Stimulated activated effector memory CD8-positive, alpha-beta T cell treated with anti-CD3 and anti-CD28 coated beads, Interleukin-12 subunit alpha, Interleukin-12 subunit beta, amount 100 ng/mL, for 72 hours (primary cell): ENCODE data around the gene FNBP1L.

Experiments
- ATAC-seq: fragments of 150-1000 bp; cut with Tn5 transposase; 2 replicates; pipeline ENCODE4 v1.10.0; 2021
- DNase-seq, 2 donors: peaks; one replicate each; pipeline ENCODE4 v3.0.0; 2021 to 2022; ENCODE audit warnings: low spot score in 2 of 2
- H3K27ac Mint-ChIP-seq: one replicate; pipeline ENCODE4 v1.8.0; 2022; ENCODE audit warnings: mild to moderate bottlenecking, mixed read lengths
- H3K36me3 Mint-ChIP-seq: one replicate; pipeline ENCODE4 v1.8.0; 2022; ENCODE audit warnings: mild to moderate bottlenecking, mixed read lengths
- H3K4me1 Mint-ChIP-seq: one replicate; pipeline ENCODE4 v1.8.0; 2022; ENCODE audit warnings: mixed read lengths
- H3K4me3 Mint-ChIP-seq: one replicate; pipeline ENCODE4 v1.8.0; 2022; ENCODE audit warnings: mild to moderate bottlenecking, mixed read lengths
- H3K9me3 Mint-ChIP-seq: one replicate; pipeline ENCODE4 v1.8.0; 2022; ENCODE audit warnings: mixed read lengths

Gene FNBP1L

DNA sequence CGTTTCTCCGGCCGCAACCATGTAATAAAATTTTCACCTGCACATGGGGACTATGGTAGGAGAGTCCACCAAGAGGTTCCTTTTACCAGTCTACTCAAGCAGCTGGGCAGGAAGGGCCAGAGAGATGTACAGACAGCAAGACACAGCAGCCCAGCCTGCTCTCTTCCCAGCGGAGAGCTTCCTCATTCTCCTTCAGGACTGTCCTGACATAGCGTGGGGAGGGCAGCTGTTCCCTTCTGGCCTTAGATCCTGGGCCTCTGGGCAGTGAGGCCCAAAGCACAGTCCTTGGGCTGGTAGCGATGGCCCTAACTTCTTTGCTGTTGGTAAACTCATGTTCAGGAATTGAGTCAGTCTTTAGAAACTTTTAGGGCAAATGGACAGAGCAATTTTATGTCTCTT lies 144.6 kb downstream of the FNBP1L start:
- no peak overlapping the region for H3K4me3 Mint-ChIP-seq
- no peaks in the 10 kb centered on the region for H3K36me3 Mint-ChIP-seq
- H3K27ac Mint-ChIP-seq, result no peak overlapping the region
- H3K4me1 Mint-ChIP-seq, result peaks cover 30% of the 10 kb centered on the region
- ATAC-seq (no peak), DNase-seq (no peak)
- no peaks in the 10 kb centered on the region for H3K9me3 Mint-ChIP-seq

DNA sequence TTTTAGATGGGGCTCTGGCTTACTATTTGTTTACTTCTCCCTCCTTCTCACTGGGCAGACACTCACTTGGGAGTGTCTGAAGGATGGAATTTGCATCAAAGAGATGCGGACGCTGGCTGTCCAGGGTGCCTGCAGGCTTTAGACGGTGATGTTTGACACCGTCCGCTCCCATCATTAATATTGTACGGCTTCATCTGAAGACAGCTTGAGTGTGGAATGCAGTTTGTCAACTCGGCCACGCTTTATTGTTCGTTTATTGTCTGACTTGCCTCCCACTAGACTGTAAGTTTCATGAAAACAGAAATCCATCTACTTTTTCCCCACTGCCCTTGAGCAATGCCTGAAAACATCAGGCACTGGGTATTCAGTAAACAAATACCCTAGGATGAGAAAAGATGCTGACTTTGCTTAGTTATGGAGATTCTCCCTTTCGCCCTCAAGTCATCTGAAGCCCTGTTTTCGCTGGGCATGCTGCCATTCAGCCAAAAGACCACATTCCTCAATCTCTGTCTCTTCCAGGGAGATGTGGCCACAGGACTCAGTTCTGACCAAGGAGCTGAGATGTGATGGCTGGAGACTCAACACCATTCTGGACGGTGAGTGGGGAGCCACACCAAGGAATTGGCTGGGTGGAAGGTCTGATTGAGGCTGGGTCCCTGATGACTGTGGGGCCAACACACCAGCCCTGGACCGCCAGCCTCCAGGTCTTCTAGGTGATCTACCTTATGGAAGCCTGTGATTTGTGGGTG lies 146.1 kb downstream of the FNBP1L start:
- peaks cover 18% of the 10 kb centered on the region for H3K4me1 Mint-ChIP-seq
- H3K4me3 Mint-ChIP-seq, result no peak overlapping the region
- H3K36me3 Mint-ChIP-seq, result no peaks in the 10 kb centered on the region
- H3K27ac Mint-ChIP-seq, result no peak overlapping the region
- H3K9me3 Mint-ChIP-seq, result no peaks in the 10 kb centered on the region
- no peak for DNase-seq
- ATAC-seq, result no peak

DNA sequence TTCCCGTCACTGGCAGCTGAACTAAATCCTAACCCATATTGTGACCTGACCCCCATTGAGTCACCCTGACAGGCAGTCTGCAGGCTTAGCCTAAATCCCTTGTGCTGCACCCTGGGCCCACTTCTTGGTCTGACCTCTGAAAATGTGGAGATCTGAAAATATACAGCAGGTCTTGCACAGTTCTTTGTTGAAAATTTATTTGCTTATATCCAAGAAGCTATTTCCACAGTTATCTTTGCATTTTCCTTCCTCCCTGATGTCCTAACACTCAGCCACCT lies 146.6 kb downstream of the FNBP1L start:
- DNase-seq (no peak), ATAC-seq (no peak)
- Mint-ChIP-seq H3K36me3 (no peaks in the 10 kb centered on the region), H3K9me3 (no peaks in the 10 kb centered on the region), H3K4me1 (peaks cover 15% of the 10 kb centered on the region), H3K27ac (no peak overlapping the region), H3K4me3 (no peak overlapping the region)

DNA sequence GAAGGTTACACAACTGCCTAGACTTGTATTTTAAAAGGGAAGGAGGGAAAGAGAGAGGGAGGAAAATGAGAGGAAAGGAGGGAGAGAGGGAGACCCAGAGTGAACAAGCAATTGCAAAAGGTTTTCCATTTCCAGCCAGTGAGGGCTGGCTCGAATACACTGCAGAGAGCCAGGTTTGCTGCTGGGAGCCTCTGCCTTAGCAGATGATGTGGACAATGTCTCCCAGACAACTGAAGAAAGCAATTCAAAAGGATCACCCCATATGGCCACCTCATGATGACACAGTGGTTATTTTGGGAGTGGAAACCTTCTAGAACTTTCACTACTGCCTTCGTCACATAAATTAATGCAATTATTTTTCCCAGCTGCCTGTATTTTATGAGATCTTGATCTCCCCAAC lies 147.3 kb downstream of the FNBP1L start:
- peaks cover 12% of the 10 kb centered on the region for H3K4me1 Mint-ChIP-seq
- no peak for DNase-seq

DNA sequence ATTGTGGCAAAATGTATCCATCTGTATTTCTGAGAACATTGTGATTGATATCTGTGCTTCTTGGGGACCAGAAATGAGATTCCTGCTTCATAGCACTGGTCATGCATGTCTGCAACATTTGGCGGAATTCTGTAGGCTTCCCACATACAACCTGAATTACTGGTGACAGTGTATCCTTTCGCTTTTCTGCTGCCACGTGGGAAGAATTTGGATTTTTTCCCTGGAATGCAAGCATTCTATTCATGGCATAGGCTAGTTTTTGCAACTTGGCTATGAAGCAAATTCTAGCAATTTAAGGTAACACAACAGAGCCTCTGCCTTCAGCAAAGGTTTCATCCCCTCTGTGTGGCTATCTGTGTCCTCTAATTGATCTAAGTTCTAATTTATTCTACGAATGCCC lies 147.8 kb downstream of the FNBP1L start:
- H3K4me1 Mint-ChIP-seq, result peaks cover 12% of the 10 kb centered on the region
- ATAC-seq, result no peak

More for the DNA sequence above, 147.3 kb downstream of the FNBP1L start:
- ATAC-seq, result no peak
- Mint-ChIP-seq H3K4me3 (no peak overlapping the region), H3K9me3 (no peaks in the 10 kb centered on the region), H3K36me3 (no peaks in the 10 kb centered on the region), H3K27ac (no peak overlapping the region)

DNA sequence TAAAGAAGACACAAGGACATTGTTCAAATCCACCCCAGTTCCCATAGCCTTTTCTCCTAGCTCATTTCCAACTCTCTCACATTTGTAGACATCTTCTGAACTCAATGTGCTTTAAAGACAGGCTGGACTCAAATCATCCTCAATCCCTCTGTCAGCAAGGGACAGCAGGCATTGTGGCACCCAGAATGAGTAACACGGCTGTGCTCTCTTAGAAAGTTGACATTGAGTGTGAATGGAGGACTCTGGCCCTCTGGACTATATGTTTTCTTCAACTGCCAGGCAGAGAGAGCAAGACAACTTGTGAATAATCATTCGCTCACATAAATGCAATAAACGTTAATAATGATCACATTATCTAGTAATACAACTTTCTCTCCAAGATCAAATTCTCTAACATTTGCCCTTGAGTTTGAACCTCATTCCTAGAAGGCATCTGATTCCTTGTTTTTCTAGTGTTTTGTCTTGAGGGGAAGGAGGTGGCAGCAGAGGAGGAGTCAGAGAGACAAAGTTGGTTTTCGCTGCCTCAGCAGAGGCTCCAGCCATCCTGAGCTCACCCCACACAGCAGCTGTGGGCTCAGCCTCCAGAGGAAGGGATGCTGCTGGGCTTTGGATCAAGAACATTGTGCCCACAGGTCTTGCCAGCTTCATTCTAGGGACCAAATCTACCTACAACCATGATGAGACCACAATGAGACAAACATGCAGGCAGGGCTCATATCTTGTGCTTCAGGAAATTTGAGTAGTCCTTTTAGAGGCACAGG lies 148.6 kb downstream of the FNBP1L start:
- H3K9me3 Mint-ChIP-seq, result no peaks in the 10 kb centered on the region
- H3K4me1 Mint-ChIP-seq, result peaks cover 10% of the 10 kb centered on the region
- no peak overlapping the region for H3K4me3 Mint-ChIP-seq
- H3K36me3 Mint-ChIP-seq, result no peaks in the 10 kb centered on the region
- no peak overlapping the region for H3K27ac Mint-ChIP-seq
- ATAC-seq (no peak), DNase-seq (no peak)

More for the DNA sequence above, 147.8 kb downstream of the FNBP1L start:
- H3K4me3 Mint-ChIP-seq, result no peak overlapping the region
- H3K27ac Mint-ChIP-seq, result no peak overlapping the region
- DNase-seq, result no peak
- no peaks in the 10 kb centered on the region for H3K36me3 Mint-ChIP-seq
- H3K9me3 Mint-ChIP-seq, result no peaks in the 10 kb centered on the region

DNA sequence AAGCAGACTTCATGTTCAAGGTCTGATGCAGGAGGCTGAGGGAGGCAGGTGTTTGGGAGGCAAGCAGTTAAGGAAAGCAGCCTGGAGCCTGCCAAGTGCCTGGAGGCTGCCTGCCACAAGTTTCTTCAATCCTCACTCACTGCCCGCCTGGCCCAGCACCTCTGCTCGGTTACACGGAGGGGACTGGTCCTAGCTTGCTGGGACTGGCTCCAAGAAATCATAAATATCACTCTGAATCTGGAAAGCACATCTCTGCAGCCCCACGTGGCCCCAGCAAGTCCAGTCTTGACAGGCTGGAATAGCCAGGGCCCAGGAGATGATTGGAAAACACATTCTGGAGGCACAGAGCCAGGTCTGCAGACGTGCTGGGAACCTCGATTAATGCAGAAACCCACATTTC lies 149.8 kb downstream of the FNBP1L start:
- DNase-seq (no peak), ATAC-seq (no peak)
- H3K4me3 Mint-ChIP-seq, result no peak overlapping the region
- H3K4me1 Mint-ChIP-seq, result no peaks in the 10 kb centered on the region
- H3K27ac Mint-ChIP-seq, result no peak overlapping the region
- no peaks in the 10 kb centered on the region for H3K36me3 Mint-ChIP-seq
- no peaks in the 10 kb centered on the region for H3K9me3 Mint-ChIP-seq

DNA sequence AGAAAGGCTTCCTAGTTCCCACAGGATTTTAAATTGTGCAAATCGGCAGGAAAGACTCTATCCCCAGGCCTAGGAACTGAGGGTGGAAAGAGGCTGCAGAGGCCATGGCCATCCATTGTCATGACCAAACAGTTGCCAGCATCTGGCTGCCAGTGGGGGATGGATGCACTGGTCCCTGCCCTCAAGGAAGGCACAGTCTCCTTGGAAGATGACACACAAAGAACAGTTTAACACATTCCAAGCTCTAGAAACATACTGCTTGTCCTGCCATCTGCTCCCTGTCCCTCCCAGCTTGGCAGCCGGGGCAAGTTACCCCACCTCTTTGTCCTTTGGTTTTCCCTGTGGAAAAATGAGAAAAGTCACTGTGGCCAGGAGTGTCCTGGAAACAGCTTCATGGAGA lies 150.5 kb downstream of the FNBP1L start:
- Mint-ChIP-seq H3K4me3 (no peak overlapping the region), H3K27ac (no peak overlapping the region), H3K36me3 (no peaks in the 10 kb centered on the region), H3K9me3 (no peaks in the 10 kb centered on the region), H3K4me1 (no peaks in the 10 kb centered on the region)
- DNase-seq, result no peak
- no peak for ATAC-seq

DNA sequence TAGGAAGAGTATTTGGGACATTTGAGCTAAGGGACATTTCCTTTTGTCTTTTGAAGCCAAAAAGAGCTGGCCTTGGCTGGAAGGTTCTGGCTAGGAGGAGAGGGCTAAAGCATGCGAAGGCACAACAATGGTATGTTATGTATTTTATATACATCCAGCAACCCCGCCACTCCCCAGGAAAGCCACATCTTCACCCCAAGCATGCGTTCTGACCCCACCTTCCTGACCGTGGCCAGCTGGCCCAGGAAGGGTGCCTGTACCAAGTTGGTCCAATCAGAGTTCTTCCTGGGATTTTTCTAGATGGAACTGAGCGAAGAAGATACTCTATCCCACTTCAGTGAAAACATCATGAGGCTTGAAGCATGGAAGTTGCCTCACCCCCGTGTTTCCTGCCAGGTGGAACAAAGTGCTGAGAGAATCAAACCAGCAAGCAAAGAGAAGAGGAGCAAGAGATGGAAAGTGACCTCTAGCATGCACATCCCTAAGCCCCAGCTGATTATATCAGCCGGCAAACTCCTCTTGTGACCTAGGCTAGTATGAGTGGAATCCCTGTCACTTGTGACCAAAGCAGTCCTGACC lies 151.0 kb downstream of the FNBP1L start:
- H3K27ac Mint-ChIP-seq, result no peak overlapping the region
- no peaks in the 10 kb centered on the region for H3K36me3 Mint-ChIP-seq
- no peaks in the 10 kb centered on the region for H3K4me1 Mint-ChIP-seq
- no peak for ATAC-seq
- no peaks in the 10 kb centered on the region for H3K9me3 Mint-ChIP-seq
- no peak overlapping the region for H3K4me3 Mint-ChIP-seq
- DNase-seq, result no peak

DNA sequence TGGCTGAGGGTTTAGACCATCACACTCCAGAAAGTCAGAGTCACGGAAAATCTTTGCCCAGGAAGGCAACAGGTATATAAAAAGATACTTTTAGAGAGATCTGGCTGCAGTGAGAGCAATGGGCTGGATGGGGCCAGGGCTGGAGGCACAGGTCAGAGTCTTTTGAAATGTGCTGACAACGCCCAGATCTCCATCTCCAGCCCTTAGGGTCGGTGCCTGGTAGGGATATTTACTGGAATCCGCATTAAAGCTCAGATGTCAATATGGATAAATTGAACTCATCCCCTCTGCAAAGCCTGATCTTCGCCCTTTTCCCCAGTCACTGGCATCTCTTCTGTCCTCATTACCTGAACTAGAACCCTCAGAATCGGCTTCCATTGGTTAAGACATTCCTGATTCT lies 151.6 kb downstream of the FNBP1L start:
- no peaks in the 10 kb centered on the region for H3K36me3 Mint-ChIP-seq
- no peak overlapping the region for H3K27ac Mint-ChIP-seq
- no peaks in the 10 kb centered on the region for H3K4me1 Mint-ChIP-seq
- DNase-seq (no peak), ATAC-seq (no peak)
- no peak overlapping the region for H3K4me3 Mint-ChIP-seq
- no peaks in the 10 kb centered on the region for H3K9me3 Mint-ChIP-seq

DNA sequence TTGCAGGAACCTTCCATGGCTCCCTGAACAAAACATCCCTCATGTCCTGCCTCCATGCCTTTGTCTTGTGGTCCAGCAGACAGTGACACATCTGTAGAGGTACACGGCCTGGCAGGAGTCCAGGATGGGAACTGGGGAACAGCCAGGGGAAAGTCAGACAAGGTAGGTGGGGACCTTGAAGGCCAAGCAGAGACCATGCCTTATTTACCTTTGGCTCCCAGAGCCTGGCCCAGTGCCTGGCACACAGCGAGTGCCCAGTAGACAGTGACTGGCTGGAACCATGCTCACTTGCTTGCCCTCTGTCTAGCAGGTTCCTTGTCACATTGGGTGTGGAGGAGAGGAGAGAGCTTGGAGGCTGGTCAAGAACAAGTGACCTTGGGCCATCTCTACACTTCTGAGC lies 152.7 kb downstream of the FNBP1L start:
- Mint-ChIP-seq H3K4me3 (no peak overlapping the region), H3K4me1 (peaks cover 3% of the 10 kb centered on the region), H3K9me3 (no peaks in the 10 kb centered on the region), H3K27ac (no peak overlapping the region), H3K36me3 (no peaks in the 10 kb centered on the region)
- ATAC-seq (no peak), DNase-seq (no peak)

DNA sequence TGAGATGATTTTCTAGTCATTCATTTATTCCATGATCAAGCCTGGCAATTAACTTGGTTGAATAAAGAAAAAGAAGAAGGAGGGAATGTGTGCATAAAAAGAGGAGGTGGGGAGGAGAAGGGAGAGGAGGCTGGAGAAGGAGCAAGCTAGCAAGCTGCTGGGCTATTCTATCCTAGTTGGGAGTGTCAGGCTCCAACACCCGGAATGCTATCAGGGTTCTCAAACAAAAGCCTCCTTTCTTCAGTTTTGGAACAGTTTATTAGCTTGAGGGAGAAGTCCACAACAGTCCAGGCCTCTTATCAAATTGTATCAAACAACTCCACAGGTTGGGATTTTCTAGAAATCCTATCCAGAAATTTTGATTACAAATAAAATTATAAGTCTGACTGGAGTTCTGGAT lies 153.8 kb downstream of the FNBP1L start:
- Mint-ChIP-seq H3K27ac (no peak overlapping the region), H3K36me3 (no peaks in the 10 kb centered on the region), H3K4me1 (peaks cover 13% of the 10 kb centered on the region), H3K4me3 (no peak overlapping the region), H3K9me3 (no peaks in the 10 kb centered on the region)
- ATAC-seq, result no peak
- DNase-seq, result no peak

DNA sequence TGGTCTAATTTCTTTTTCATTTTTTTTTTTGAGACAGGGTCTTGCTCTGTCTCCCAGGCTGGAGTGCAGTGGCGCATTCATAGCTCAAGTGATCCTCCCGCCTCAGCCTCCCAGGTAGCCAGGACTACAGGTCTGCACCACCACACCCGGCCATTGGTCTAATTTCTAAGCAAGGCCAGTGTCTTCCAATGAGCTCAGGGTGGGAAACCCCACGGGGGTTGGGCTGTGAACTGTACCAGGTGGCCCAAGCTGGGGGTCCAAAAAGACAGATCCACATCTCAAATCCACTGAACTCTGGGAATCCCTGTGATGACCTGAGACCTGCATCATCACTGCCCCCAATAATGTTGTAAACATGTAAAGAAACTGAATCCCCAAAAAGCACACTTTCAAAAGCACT lies 154.2 kb downstream of the FNBP1L start:
- Mint-ChIP-seq H3K36me3 (no peaks in the 10 kb centered on the region), H3K9me3 (no peaks in the 10 kb centered on the region), H3K4me1 (peaks cover 17% of the 10 kb centered on the region), H3K27ac (no peak overlapping the region), H3K4me3 (no peak overlapping the region)
- DNase-seq (no peak), ATAC-seq (no peak)

DNA sequence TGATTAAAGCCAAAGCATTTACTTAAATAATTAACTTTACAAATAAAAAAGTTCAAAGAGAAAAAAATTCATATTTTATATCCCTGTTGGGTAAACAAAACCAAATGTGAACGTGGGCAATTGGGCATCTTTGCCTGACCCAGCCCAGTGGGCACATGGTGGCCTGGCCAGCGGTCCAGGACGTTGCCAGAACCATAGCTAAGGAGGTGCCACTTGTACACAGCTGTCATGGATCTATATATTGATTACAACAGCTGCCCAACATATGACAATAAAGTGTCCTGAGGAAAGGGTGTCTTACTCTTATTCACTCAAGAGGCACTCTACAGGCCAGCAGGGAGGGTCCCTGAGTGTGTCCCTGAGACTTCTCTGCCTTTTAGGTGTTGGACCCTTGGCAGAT lies 155.2 kb downstream of the FNBP1L start:
- Mint-ChIP-seq H3K36me3 (peaks cover 6% of the 10 kb centered on the region), H3K4me1 (peaks cover 28% of the 10 kb centered on the region), H3K4me3 (no peak overlapping the region), H3K9me3 (no peaks in the 10 kb centered on the region), H3K27ac (no peak overlapping the region)
- ATAC-seq, result no peak
- DNase-seq, result no peak

DNA sequence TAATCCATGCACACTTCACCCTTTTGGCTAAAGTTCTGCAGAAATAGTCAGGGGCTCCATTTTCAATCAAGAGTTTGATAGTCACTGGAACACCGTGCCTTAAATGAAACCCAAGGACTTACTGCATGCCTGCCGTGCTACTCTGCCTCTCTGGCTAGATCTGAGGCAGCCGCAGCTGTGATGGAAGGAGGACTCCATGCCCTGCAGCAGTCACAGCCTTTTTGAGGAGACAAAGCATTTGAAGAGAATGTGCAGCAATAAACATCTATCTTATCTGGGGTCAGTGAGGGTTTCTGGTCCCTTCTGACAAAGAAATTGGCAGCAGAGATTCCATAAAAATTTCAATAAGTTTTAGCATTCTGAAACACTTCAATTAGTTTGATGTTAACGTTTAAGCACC lies 155.7 kb downstream of the FNBP1L start:
- Mint-ChIP-seq H3K9me3 (no peaks in the 10 kb centered on the region), H3K4me3 (no peak overlapping the region), H3K27ac (no peak overlapping the region), H3K36me3 (peaks cover 6% of the 10 kb centered on the region), H3K4me1 (peaks cover 32% of the 10 kb centered on the region)
- DNase-seq (no peak), ATAC-seq (no peak)
